ENCODE measurements around the gene NAA50. TPM values are rescaled to one million over a fixed set of nuclear protein-coding genes. Genes with fewer than 3 reads are reported as not detected.

The NAA50 gene
- total and polyA plus RNA-seq, 2 donors (not counting 3 experiments of a cell fraction or from before 2014, with no cell fraction given) = 53.1 to 160 TPM

- TF ChIP-seq POLR2AphosphoS5 (IDR thresholded peaks at IDR 0.05; ENCODE audit: insufficient read depth, low read depth, low read length) = peak; percentile 45
- TF ChIP-seq JUN (IDR thresholded peaks at IDR 0.05; ENCODE audit: borderline replicate concordance, insufficient read depth, insufficient read length, low read depth) = no peak
- TF ChIP-seq POLR2A (IDR thresholded peaks at IDR 0.05; ENCODE audit: low read depth, low read length) = peak; percentile 60
- H3K27me3 ChIP-seq (ENCODE audit: control insufficient read depth in 2 of 2, insufficient read depth in 2 of 2, low read length in 2 of 2) = no peaks in the 10 kb centered on the region
- peak within 1 kb of the TSS; percentile 93 for H3K4me2 ChIP-seq (ENCODE audit: insufficient read depth, low read length)
- no TSS peak for BruUV-seq (replicated peaks)
- no peaks in the 10 kb centered on the region for H3K36me3 ChIP-seq (ENCODE audit: control insufficient read depth in 2 of 2, extremely low read depth in 1 of 2, insufficient read depth in 2 of 2, low read length in 2 of 2)
- H3K9me3 ChIP-seq (replicated peaks; ENCODE audit: control insufficient read depth, insufficient read depth, low read length) = no peaks in the 10 kb centered on the region
- H2AFZ ChIP-seq (ENCODE audit: low read depth, low read length) = peak within 1 kb of the TSS; percentile 85
- H4K20me1 ChIP-seq (replicated peaks; ENCODE audit: control insufficient read depth, extremely low read depth, insufficient read depth, low read length) = no peaks in the 10 kb centered on the region
- dilution Hi-C loops (cut with MboI; ENCODE audit: extremely low pct_ligation_motif_present, low sequenced_read_pairs) = no loop called here
- intact Hi-C loops (cut with micrococcal nuclease) = loop anchor here (1.0 to 10.0 kb wide), 5 partner anchors 49 to 1451 kb away; partner anchors contain the start of genes ATG3, CCDC191, GRAMD1C and QTRT2
- peaks cover 14% of the 10 kb centered on the region for H3K4me1 ChIP-seq (ENCODE audit: control insufficient read depth, extremely low read depth, insufficient read depth, low read length)
- H3K4me3 ChIP-seq (replicated peaks in 1 of 3; ENCODE audit: insufficient read depth in 1 of 3, low read depth in 1 of 3, low read length in 3 of 3) = peak within 1 kb of the TSS; percentile 71 to 94 (median 90)
- peaks cover 2% of the 10 kb centered on the region for H3K79me2 ChIP-seq (ENCODE audit: control insufficient read depth, insufficient read depth, low read length)
- peak within 1 kb of the TSS; percentile 54 for H3K27ac ChIP-seq (ENCODE audit: insufficient read depth, low read depth, low read length)
- DNase-seq (ENCODE audit: low read depth, low spot score) (peak; percentile 56), FAIRE-seq (no peak)
- ChIA-PET POLR2A (interaction anchor here (0.6 to 0.9 kb wide), 5 partner anchors 9 to 200 kb away, joined by 3 to 9 read pairs (median 3); no protein-coding TSS in a partner anchor), CTCF (interaction anchor here (0.8 to 1.1 kb wide), 4 partner anchors 41 to 118 kb away, joined by 3 to 4 read pairs (median 4); no protein-coding TSS in a partner anchor)
- no peaks in the 10 kb centered on the region for H3K9me1 ChIP-seq (replicated peaks; ENCODE audit: control insufficient read depth, extremely low read depth, insufficient read depth, low read length)
- H3K9ac ChIP-seq (replicated peaks; ENCODE audit: extremely low read depth, insufficient read depth, low read length) = peak within 1 kb of the TSS; percentile 78
Measured at GRCh38 chr3:113695786-113696645, 50.0 kb downstream of the NAA50 start, which contains the start of gene USF3. Gene USF3 (minus strand): TSS chr3:113696642. CDS start chr3:113674878, 21,764 bp downstream.

- TF ChIP-seq JUN (IDR thresholded peaks at IDR 0.05; ENCODE audit: borderline replicate concordance, insufficient read depth, insufficient read length, low read depth) (no peak), MAX (IDR thresholded peaks at IDR 0.05; ENCODE audit: insufficient read depth, insufficient read length) (no peak), GATA2 (IDR thresholded peaks at IDR 0.05; ENCODE audit: insufficient read depth, insufficient read length, low read depth, low read length) (no peak), EZH2 (IDR thresholded peaks at IDR 0.05; ENCODE audit: borderline replicate concordance, low read depth, low read length, severe bottlenecking) (no peak), MYC (IDR thresholded peaks at IDR 0.05; ENCODE audit: low read depth, low read length) (no peak), POLR2AphosphoS5 (IDR thresholded peaks at IDR 0.05; ENCODE audit: insufficient read depth, low read depth, low read length) (no peak), FOS (IDR thresholded peaks at IDR 0.05; ENCODE audit: borderline replicate concordance, insufficient read depth, low read length) (no peak), POLR2A (IDR thresholded peaks at IDR 0.05; ENCODE audit: low read depth, low read length) (no peak), CTCF (IDR thresholded peaks at IDR 0.05; ENCODE audit: extremely low read depth in 1 of 2, insufficient read depth in 1 of 2, low read depth in 1 of 2, low read length in 2 of 2) (no peak)
- no peaks in the 10 kb centered on the region for H3K27me3 ChIP-seq (ENCODE audit: control insufficient read depth in 2 of 2, insufficient read depth in 2 of 2, low read length in 2 of 2)
- intact Hi-C loops (cut with micrococcal nuclease) (loop anchor here (5.0 to 10.0 kb wide), 2 partner anchors 142 to 1131 kb away; partner anchors contain the start of genes ATG3, GRAMD1C and SLC35A5), dilution Hi-C loops (cut with MboI; ENCODE audit: extremely low pct_ligation_motif_present, low sequenced_read_pairs) (no loop called here)
- no peak overlapping the region for H3K27ac ChIP-seq (ENCODE audit: insufficient read depth, low read depth, low read length)
- no peaks in the 10 kb centered on the region for H3K36me3 ChIP-seq (ENCODE audit: control insufficient read depth in 2 of 2, extremely low read depth in 1 of 2, insufficient read depth in 2 of 2, low read length in 2 of 2)
- H3K79me2 ChIP-seq (ENCODE audit: control insufficient read depth, insufficient read depth, low read length) = peaks cover 2% of the 10 kb centered on the region
- no TSS peak for BruUV-seq (replicated peaks)
- H3K4me3 ChIP-seq (replicated peaks in 1 of 3; ENCODE audit: insufficient read depth in 1 of 3, low read depth in 1 of 3, low read length in 3 of 3) = peak overlapping the region; percentile 61 to 94 (median 71)
- no peaks in the 10 kb centered on the region for H3K9me3 ChIP-seq (replicated peaks; ENCODE audit: control insufficient read depth, insufficient read depth, low read length)
- H4K20me1 ChIP-seq (replicated peaks; ENCODE audit: control insufficient read depth, extremely low read depth, insufficient read depth, low read length) = no peaks in the 10 kb centered on the region
- H3K4me2 ChIP-seq (ENCODE audit: insufficient read depth, low read length) = peak overlapping the region; percentile 68
- H3K9me1 ChIP-seq (replicated peaks; ENCODE audit: control insufficient read depth, extremely low read depth, insufficient read depth, low read length) = no peaks in the 10 kb centered on the region
- peaks cover 14% of the 10 kb centered on the region for H3K4me1 ChIP-seq (ENCODE audit: control insufficient read depth, extremely low read depth, insufficient read depth, low read length)
- FAIRE-seq (no peak), DNase-seq (ENCODE audit: low read depth, low spot score) (no peak)
- H2AFZ ChIP-seq (ENCODE audit: low read depth, low read length) = peak overlapping the region; percentile 85
- CTCF ChIA-PET = interaction anchor here (1.0 to 1.1 kb wide), 2 partner anchors 41 to 70 kb away, joined by 3 to 4 read pairs; no protein-coding TSS in a partner anchor
- H3K9ac ChIP-seq (replicated peaks; ENCODE audit: extremely low read depth, insufficient read depth, low read length) = peak overlapping the region; percentile 18
- POLR2A ChIA-PET = interaction anchor here (0.6 kb wide), 1 partner anchor 200 kb away, joined by 3 read pairs; no protein-coding TSS in a partner anchor
Measured at GRCh38 chr3:113695431-113695785, 50.6 kb downstream of the NAA50 start.
